PC-9 (cell line): ENCODE data around the gene OLFM4. TPM values are rescaled to one million over a fixed set of nuclear protein-coding genes. Genes with fewer than 3 reads are reported as not detected.

Experiments used
- BruUV-seq: library from RNA; stranded (reverse); fragments of 400-500 nt; replicated peaks from 2 replicates; lab custom pipeline; 2021; lab: Mats Ljungman, UMichigan
- CTCF ChIA-PET: fragments of 300-600 bp; sonication (Branson Sonifier 250); formaldehyde crosslinking; loops from one replicate; lab custom pipeline; 2022; ENCODE audit warnings: antibody characterized with exemption; lab: Charles Lee
- POLR2A ChIA-PET: fragments of 300-600 bp; sonication (Branson Sonifier 250); formaldehyde crosslinking; loops from one replicate; lab custom pipeline; 2022; ENCODE audit warnings: antibody characterized with exemption; ENCODE audit not compliant: unreplicated experiment; lab: Charles Lee
- DNase-seq, 2 experiments: peaks; one replicate each; pipeline versions ENCODE4 v3.0.0 to v3.0.0-alpha.2; 2015 to 2022; ENCODE audit warnings: mixed read lengths in 1 of 2
- H2AFZ ChIP-seq: fragments of 200-600 bp; sonication (generic); 2 replicates; pipeline ENCODE4 v1.8.1; 2017; ENCODE audit warnings: antibody characterized with exemption
- H3F3A ChIP-seq: fragments of 200-600 bp; sonication (generic); 2 replicates; pipeline ENCODE4 v1.8.1; 2017; ENCODE audit warnings: antibody characterized with exemption, mild to moderate bottlenecking, low read depth; ENCODE audit not compliant: insufficient read depth
- H3K27ac ChIP-seq: fragments of 200-600 bp; sonication (generic); 2 replicates; pipeline ENCODE4 v1.6.1; 2016; ENCODE audit warnings: mixed run types
- H3K27me3 ChIP-seq: fragments of 200-600 bp; sonication (generic); 2 replicates; pipeline ENCODE4 v1.6.1; 2016; ENCODE audit warnings: low read depth, mixed run types; ENCODE audit not compliant: insufficient read depth
- H3K36me3 ChIP-seq: fragments of 200-600 bp; sonication (generic); 2 replicates; pipeline ENCODE4 v1.6.1; 2016; ENCODE audit warnings: low read depth, mixed run types
- H3K4me1 ChIP-seq: fragments of 200-600 bp; sonication (generic); replicated peaks from 2 replicates; pipeline ENCODE4 v1.6.1; 2016; ENCODE audit warnings: mixed run types; ENCODE audit not compliant: insufficient read depth
- H3K4me2 ChIP-seq: fragments of 200-600 bp; sonication (generic); 2 replicates; pipeline ENCODE4 v1.6.1; 2017; ENCODE audit warnings: mixed run types
- H3K4me3 ChIP-seq: fragments of 200-600 bp; sonication (generic); 2 replicates; pipeline ENCODE4 v1.6.1; 2016; ENCODE audit warnings: mixed run types
- H3K79me2 ChIP-seq: fragments of 200-600 bp; sonication (generic); 2 replicates; pipeline ENCODE4 v1.6.1; 2017; ENCODE audit warnings: low read depth, mixed run types
- H3K9me2 ChIP-seq: fragments of 200-600 bp; sonication (generic); 2 replicates; pipeline ENCODE4 v1.8.1; 2017; ENCODE audit warnings: mild to moderate bottlenecking; ENCODE audit not compliant: insufficient read depth
- H3K9me3 ChIP-seq: fragments of 200-600 bp; sonication (generic); 2 replicates; pipeline ENCODE4 v1.8.1; 2016; ENCODE audit warnings: low read depth; ENCODE audit not compliant: insufficient read depth
- H4K20me1 ChIP-seq: fragments of 200-600 bp; sonication (generic); 2 replicates; pipeline ENCODE4 v1.8.1; 2017; ENCODE audit not compliant: insufficient read depth
- CTCF ChIP-seq: fragments of 200-600 bp; sonication (generic); conservative IDR thresholded peaks from 2 replicates; pipeline ENCODE4 v1.6.1; 2017; ENCODE audit warnings: mixed run types, antibody characterized with exemption, mild to moderate bottlenecking, moderate library complexity
- EZH2 ChIP-seq: fragments of 200-600 bp; sonication (generic); IDR thresholded peaks from 2 replicates; pipeline ENCODE4 v1.8.0; 2017; ENCODE audit warnings: antibody characterized with exemption, low read depth
- intact Hi-C: fragments of 100-400 bp; cut with micrococcal nuclease; formaldehyde crosslinking; loops from one replicate; pipeline ENCODE4 v1.10.0; 2022; ENCODE audit not compliant: unreplicated experiment
- total RNA-seq: library from RNA; stranded (reverse); gene quantifications from 2 replicates; pipeline ENCODE4 v1.2.3, GENCODE V29; 2021

Gene OLFM4
- total RNA-seq, 1 experiment from 2014 or later: not detected

GRCh38 chr13:53054569-53054968 lies 26.0 kb downstream of the OLFM4 start:
- no TSS peak for BruUV-seq
- Histone ChIP-seq H3K9me2 (no peaks in the 10 kb centered on the region), H3K4me1 (no peaks in the 10 kb centered on the region), H3K4me2 (no peak overlapping the region), H3K36me3 (no peaks in the 10 kb centered on the region), H4K20me1 (no peaks in the 10 kb centered on the region), H2AFZ (no peak overlapping the region), H3F3A (no peaks in the 10 kb centered on the region), H3K27me3 (peaks cover 11% of the 10 kb centered on the region), H3K79me2 (no peaks in the 10 kb centered on the region), H3K9me3 (no peaks in the 10 kb centered on the region), H3K4me3 (no peak overlapping the region), H3K27ac (no peak overlapping the region)
- CTCF ChIA-PET: no interaction called here
- DNase-seq: no peak
- POLR2A ChIA-PET: no interaction called here
- TF ChIP-seq EZH2 (no peak), CTCF (no peak)
- intact Hi-C loops: no loop called here

- Histone ChIP-seq H3K9me3 (no peaks in the 10 kb centered on the region), H3K79me2 (no peaks in the 10 kb centered on the region), H2AFZ (no peak overlapping the region), H4K20me1 (no peaks in the 10 kb centered on the region), H3K4me2 (no peak overlapping the region), H3K36me3 (no peaks in the 10 kb centered on the region), H3K27me3 (peaks cover 35% of the 10 kb centered on the region), H3F3A (no peaks in the 10 kb centered on the region), H3K9me2 (no peaks in the 10 kb centered on the region), H3K27ac (no peak overlapping the region), H3K4me3 (no peak overlapping the region), H3K4me1 (no peaks in the 10 kb centered on the region)
- no peak for TF ChIP-seq CTCF
- CTCF ChIA-PET: no interaction called here
- intact Hi-C loops: no loop called here
- DNase-seq: no peak
- no TSS peak for BruUV-seq
- POLR2A ChIA-PET: no interaction called here
Observed at GRCh38 chr13:53058065-53058679, 29.6 kb downstream of the OLFM4 start.

- POLR2A ChIA-PET: no interaction called here
- peaks cover 35% of the 10 kb centered on the region for H3K27me3 ChIP-seq
- intact Hi-C loops: no loop called here
Observed at GRCh38 chr13:53060840-53061490, 32.4 kb downstream of the OLFM4 start.

More at GRCh38 chr13:53060840-53061490, 32.4 kb downstream of the OLFM4 start:
- H3F3A ChIP-seq: no peaks in the 10 kb centered on the region
- no TSS peak for BruUV-seq
- no peaks in the 10 kb centered on the region for H3K9me2 ChIP-seq
- CTCF ChIA-PET: no interaction called here
- H4K20me1 ChIP-seq: no peaks in the 10 kb centered on the region
- no peaks in the 10 kb centered on the region for H3K4me1 ChIP-seq
- no peak overlapping the region for H3K4me3 ChIP-seq
- H3K79me2 ChIP-seq: no peaks in the 10 kb centered on the region
- no peaks in the 10 kb centered on the region for H3K9me3 ChIP-seq
- no peak overlapping the region for H2AFZ ChIP-seq
- no peak overlapping the region for H3K4me2 ChIP-seq
- no peak for DNase-seq
- no peak overlapping the region for H3K27ac ChIP-seq
- H3K36me3 ChIP-seq: no peaks in the 10 kb centered on the region
- TF ChIP-seq EZH2: no peak
- TF ChIP-seq CTCF: no peak
